Measurements from ENCODE around the gene ARL6. TPM values are rescaled to one million over a fixed set of nuclear protein-coding genes. Genes with fewer than 3 reads are reported as not detected.
A peak's percentile ranks its signal among the peaks of the same experiment; 100 is the strongest.

ARL6 gene
- total RNA-seq, 4 donors from 2014 or later, result 1.00 to 4.8 (median 3.0) TPM

DNA sequence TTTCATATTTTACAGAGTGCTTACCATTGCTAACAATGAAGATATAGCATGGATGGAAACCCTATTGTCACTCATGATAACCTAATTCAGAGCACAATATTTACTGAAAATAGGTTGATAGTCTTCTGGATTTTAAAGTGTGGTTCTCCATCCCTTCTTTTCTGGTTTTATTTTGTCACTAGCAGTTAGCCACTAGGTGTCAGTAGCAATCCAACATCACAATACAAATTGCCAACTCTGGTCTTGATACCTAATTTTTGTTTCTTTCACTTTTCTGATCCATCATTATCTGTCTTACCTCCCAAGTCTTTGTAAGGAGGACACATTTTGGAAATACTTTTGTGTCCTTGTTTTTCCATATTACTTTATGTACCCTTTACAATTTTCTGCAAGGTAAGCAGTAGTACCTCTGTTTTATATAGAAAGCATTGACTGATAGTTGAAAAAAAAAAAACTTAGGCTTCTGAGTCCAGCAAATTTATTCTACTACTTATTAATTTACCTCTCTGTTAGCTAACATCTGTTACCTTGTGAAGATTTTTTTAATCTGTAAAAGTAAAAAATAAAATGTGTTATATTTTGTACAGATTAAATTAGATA lies 29.0 kb downstream of the ARL6 start:
- Histone ChIP-seq H3K4me1 (no peaks in the 10 kb centered on the region), H3K27me3 (no peaks in the 10 kb centered on the region), H3K9me3 (no peaks in the 10 kb centered on the region), H3K36me3 (no peaks in the 10 kb centered on the region), H3K27ac (no peak overlapping the region), H3K4me3 (no peak overlapping the region)
- in situ Hi-C loops (cut with MboI; ENCODE audit: low pct_ligation_motif_present in 1 of 4, low pct_unique_long_range_greater_than_20kb in 1 of 4, low sequenced_read_pairs in 3 of 4), result loop anchor here (5.0 to 25.0 kb wide), 3 partner anchors 229 to 544 kb away; no protein-coding TSS in a partner anchor
- TF ChIP-seq POLR2A (IDR thresholded peaks at IDR 0.05), result no peak
- no peak for TF ChIP-seq POLR2AphosphoS5 (IDR thresholded peaks at IDR 0.05)
- TF ChIP-seq, protein P1, sequence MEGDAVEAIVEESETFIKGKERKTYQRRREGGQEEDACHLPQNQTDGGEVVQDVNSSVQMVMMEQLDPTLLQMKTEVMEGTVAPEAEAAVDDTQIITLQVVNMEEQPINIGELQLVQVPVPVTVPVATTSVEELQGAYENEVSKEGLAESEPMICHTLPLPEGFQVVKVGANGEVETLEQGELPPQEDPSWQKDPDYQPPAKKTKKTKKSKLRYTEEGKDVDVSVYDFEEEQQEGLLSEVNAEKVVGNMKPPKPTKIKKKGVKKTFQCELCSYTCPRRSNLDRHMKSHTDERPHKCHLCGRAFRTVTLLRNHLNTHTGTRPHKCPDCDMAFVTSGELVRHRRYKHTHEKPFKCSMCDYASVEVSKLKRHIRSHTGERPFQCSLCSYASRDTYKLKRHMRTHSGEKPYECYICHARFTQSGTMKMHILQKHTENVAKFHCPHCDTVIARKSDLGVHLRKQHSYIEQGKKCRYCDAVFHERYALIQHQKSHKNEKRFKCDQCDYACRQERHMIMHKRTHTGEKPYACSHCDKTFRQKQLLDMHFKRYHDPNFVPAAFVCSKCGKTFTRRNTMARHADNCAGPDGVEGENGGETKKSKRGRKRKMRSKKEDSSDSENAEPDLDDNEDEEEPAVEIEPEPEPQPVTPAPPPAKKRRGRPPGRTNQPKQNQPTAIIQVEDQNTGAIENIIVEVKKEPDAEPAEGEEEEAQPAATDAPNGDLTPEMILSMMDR (IDR thresholded peaks at IDR 0.05), result peak; percentile 78 to 83 (median 81)
- TF ChIP-seq EP300 (IDR thresholded peaks at IDR 0.05; ENCODE audit: low read depth), result no peak
- DNase-seq, result no peak
- intact Hi-C loops (cut with DNase I; ENCODE audit: low total_unique reads), result loop anchor here (2.0 to 5.0 kb wide), 2 partner anchors 179 to 229 kb away; partner anchors contain the start of gene RIOX2

DNA sequence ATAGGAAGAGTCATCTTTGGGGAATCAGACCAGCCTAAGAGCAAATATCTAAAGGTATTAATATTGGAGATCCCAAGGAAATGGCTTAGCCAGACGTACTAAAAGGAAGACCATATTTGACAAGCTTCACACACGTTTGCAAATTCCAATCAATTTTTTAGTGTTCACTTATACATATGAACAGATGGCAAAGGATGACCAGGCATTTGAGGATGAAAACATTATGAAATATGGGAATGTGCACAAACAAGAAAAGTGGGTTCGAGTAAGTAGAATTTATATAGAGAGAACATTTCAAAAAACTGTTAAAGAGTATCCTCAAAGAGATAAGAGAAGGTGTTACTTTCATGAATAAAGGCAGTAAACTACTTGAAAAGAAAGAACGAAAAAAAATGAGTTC lies 31.4 kb downstream of the ARL6 start:
- Histone ChIP-seq H3K4me3 (no peak overlapping the region), H3K9me3 (no peaks in the 10 kb centered on the region), H3K4me1 (no peaks in the 10 kb centered on the region), H3K27me3 (no peaks in the 10 kb centered on the region), H3K27ac (no peak overlapping the region), H3K36me3 (no peaks in the 10 kb centered on the region)
- no peak for DNase-seq
- WGBS, 2 donors (ENCODE audit: low coverage in 1 of 2), result 85 to 88% methylated on average over 4 of the region's 4 CpGs
- intact Hi-C loops (cut with DNase I; ENCODE audit: low total_unique reads) (loop anchor here (2.0 kb wide), 1 partner anchor 227 kb away; no protein-coding TSS in a partner anchor), in situ Hi-C loops (cut with MboI; ENCODE audit: low pct_ligation_motif_present in 1 of 4, low pct_unique_long_range_greater_than_20kb in 1 of 4, low sequenced_read_pairs in 3 of 4) (loop anchor here in 3 of 4 donors (5.0 to 25.0 kb wide), 3 partner anchors 221 to 541 kb away; no protein-coding TSS in a partner anchor)
- TF ChIP-seq EP300 (IDR thresholded peaks at IDR 0.05; ENCODE audit: low read depth), result no peak
- TF ChIP-seq POLR2AphosphoS5 (IDR thresholded peaks at IDR 0.05), result no peak
- TF ChIP-seq, protein P1 (IDR thresholded peaks at IDR 0.05), result no peak
- TF ChIP-seq POLR2A (IDR thresholded peaks at IDR 0.05), result no peak

DNA sequence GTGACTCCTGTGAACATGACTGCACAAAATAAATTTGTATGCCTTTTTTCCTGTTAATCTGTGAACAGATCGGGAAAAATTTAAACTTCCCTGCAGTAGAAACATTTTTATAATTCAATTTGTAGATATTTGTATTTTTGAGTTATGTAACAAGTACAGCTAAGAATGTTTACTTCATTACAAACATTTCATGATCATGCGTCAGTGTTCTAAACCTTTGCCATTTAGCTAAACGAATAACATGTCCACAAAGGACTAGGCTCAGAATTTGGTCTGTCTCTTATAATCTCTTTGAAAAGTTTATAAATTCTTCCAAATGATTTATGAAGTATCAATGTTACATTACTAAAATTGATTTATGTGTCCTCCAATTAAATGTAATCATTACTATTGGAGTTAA lies 39.9 kb downstream of the ARL6 start:
- in situ Hi-C loops (cut with MboI; ENCODE audit: low pct_ligation_motif_present in 1 of 4, low pct_unique_long_range_greater_than_20kb in 1 of 4, low sequenced_read_pairs in 3 of 4) (no loop called here), intact Hi-C loops (cut with DNase I; ENCODE audit: low total_unique reads) (no loop called here)
- Histone ChIP-seq H3K9me3 (no peaks in the 10 kb centered on the region), H3K4me1 (peaks cover 0 to 3% (median 0%) of the 10 kb centered on the region in 4 donors), H3K4me3 (no peak overlapping the region), H3K27ac (peak overlapping the region in 2 of 4 donors; percentile 47 to 55), H3K27me3 (no peaks in the 10 kb centered on the region), H3K36me3 (no peaks in the 10 kb centered on the region)
- no peak for DNase-seq
- 59 to 81% methylated on average over 3 of the region's 3 CpGs for WGBS, 2 donors (ENCODE audit: low coverage in 1 of 2)
- TF ChIP-seq POLR2AphosphoS5 (IDR thresholded peaks at IDR 0.05), result no peak
- no peak for TF ChIP-seq EP300 (IDR thresholded peaks at IDR 0.05; ENCODE audit: low read depth)
- TF ChIP-seq POLR2A (IDR thresholded peaks at IDR 0.05), result no peak
- TF ChIP-seq, protein P1 (IDR thresholded peaks at IDR 0.05), result no peak

DNA sequence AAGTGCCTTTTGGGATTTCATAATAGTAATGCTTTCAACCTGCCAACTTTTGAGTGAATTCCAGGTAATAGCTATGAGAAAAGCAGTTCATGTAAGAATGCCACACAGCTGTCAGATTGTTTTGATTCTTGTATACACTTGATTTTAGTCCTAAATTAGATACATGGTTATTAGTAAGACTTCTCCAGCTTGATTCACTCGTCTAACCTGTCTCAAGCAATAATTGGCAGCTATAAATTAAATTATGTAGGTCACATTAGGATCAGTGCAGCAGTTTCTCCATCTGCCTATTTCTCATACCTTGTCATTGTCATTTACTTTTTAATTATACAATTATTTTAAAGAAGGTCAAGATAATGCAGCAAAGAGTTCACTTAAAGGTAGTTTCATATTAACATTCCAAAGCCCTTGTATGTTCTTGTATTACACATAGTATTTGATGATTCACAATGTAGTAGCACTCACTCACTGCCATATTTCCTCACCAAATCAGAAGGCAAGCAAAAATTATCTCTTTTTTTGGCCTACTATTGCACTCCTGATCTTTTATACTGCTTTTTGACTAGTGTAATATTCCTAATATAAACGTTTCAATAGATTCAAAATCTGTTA lies 46.3 kb downstream of the ARL6 start:
- no peaks in the 10 kb centered on the region for H3K4me1 ChIP-seq
- in situ Hi-C loops (cut with MboI; ENCODE audit: low pct_ligation_motif_present in 1 of 4, low pct_unique_long_range_greater_than_20kb in 1 of 4, low sequenced_read_pairs in 3 of 4), result no loop called here
- intact Hi-C loops (cut with DNase I; ENCODE audit: low total_unique reads), result no loop called here
- DNase-seq, result no peak
- no peaks in the 10 kb centered on the region for H3K9me3 ChIP-seq
- TF ChIP-seq, protein P1 (IDR thresholded peaks at IDR 0.05), result no peak
- TF ChIP-seq POLR2AphosphoS5 (IDR thresholded peaks at IDR 0.05), result no peak
- TF ChIP-seq EP300 (IDR thresholded peaks at IDR 0.05; ENCODE audit: low read depth), result no peak
- no peak for TF ChIP-seq POLR2A (IDR thresholded peaks at IDR 0.05)
- 76 to 82% methylated on average over 2 of the region's 2 CpGs for WGBS, 2 donors (ENCODE audit: low coverage in 1 of 2)
- H3K36me3 ChIP-seq, result no peaks in the 10 kb centered on the region
- H3K27ac ChIP-seq, result no peak overlapping the region
- no peak overlapping the region for H3K4me3 ChIP-seq
- no peaks in the 10 kb centered on the region for H3K27me3 ChIP-seq
